Activated CD4-positive, alpha-beta T cell treated with anti-CD3 and anti-CD28 coated beads for 4 hours (primary cell): Measurements from ENCODE around the gene MRPS6.

Experiments used
- DNase-seq, 2 donors: peaks; one replicate each; pipeline ENCODE4 v3.0.0-alpha.2; 2020

The MRPS6 gene

GRCh38 chr21:34073032-34073748 is at the start of gene MRPS6, which contains the start of gene SLC5A3:
Gene MRPS6 (plus strand): TSS chr21:34073578. CDS start chr21:34073701, 123 bp downstream.
Gene SLC5A3 (plus strand): TSS chr21:34073578. CDS start chr21:34095199, 21,621 bp downstream.
- peak; percentile 64 to 72 for DNase-seq

- DNase-seq = no peak
Observed at GRCh38 chr21:34023691-34024373, 49.5 kb upstream of the MRPS6 start.

GRCh38 chr21:34024374-34024693 is 49.0 kb upstream of the MRPS6 start:
- no peak for DNase-seq

GRCh38 chr21:34027721-34028461 is 45.5 kb upstream of the MRPS6 start:
- no peak for DNase-seq

- DNase-seq = peak; percentile 34 to 58
Observed at GRCh38 chr21:34029743-34030528, 43.4 kb upstream of the MRPS6 start.

- DNase-seq = no peak
Observed at GRCh38 chr21:34031835-34032370, 41.5 kb upstream of the MRPS6 start.

- no peak for DNase-seq
Observed at GRCh38 chr21:34034369-34035014, 38.9 kb upstream of the MRPS6 start.

- DNase-seq = no peak
Observed at GRCh38 chr21:34035619-34036354, 37.6 kb upstream of the MRPS6 start.

- no peak for DNase-seq
Observed at GRCh38 chr21:34037009-34037795, 36.2 kb upstream of the MRPS6 start.

- DNase-seq = no peak
Observed at GRCh38 chr21:34039678-34040382, 33.5 kb upstream of the MRPS6 start.

GRCh38 chr21:34042735-34043134 is 30.6 kb upstream of the MRPS6 start:
- DNase-seq = no peak

GRCh38 chr21:34043333-34043732 is 30.0 kb upstream of the MRPS6 start:
- no peak for DNase-seq

GRCh38 chr21:34046917-34047316 is 26.5 kb upstream of the MRPS6 start:
- DNase-seq = no peak

GRCh38 chr21:34047835-34048234 is 25.5 kb upstream of the MRPS6 start:
- DNase-seq = no peak

GRCh38 chr21:34052171-34052570 is 21.2 kb upstream of the MRPS6 start:
- no peak for DNase-seq

GRCh38 chr21:34054259-34054658 is 19.1 kb upstream of the MRPS6 start:
- no peak for DNase-seq

GRCh38 chr21:34055615-34056014 is 17.8 kb upstream of the MRPS6 start:
- DNase-seq = no peak

- no peak for DNase-seq
Observed at GRCh38 chr21:34061983-34062382, 11.4 kb upstream of the MRPS6 start.

GRCh38 chr21:34065027-34065426 is 8.4 kb upstream of the MRPS6 start:
- no peak for DNase-seq

GRCh38 chr21:34071683-34072082 is 1.7 kb upstream of the MRPS6 start:
- no peak for DNase-seq
